ENCODE results near the gene GATA2.

The GATA2 gene

GRCh38 chr3:128515967-128516366, 23.0 kb upstream of the GATA2 start:
- no peak for TF ChIP-seq TEAD4 (IDR thresholded peaks at IDR 0.05)
- TF ChIP-seq EGR1 (IDR thresholded peaks at IDR 0.05) = no peak
- TF ChIP-seq TCF12 (IDR thresholded peaks at IDR 0.05; ENCODE audit: low read depth) = no peak
- TF ChIP-seq USF1 (IDR thresholded peaks at IDR 0.05) = no peak
- TF ChIP-seq FOXM1 (IDR thresholded peaks at IDR 0.05; ENCODE audit: borderline replicate concordance, low read depth) = no peak
- TF ChIP-seq MAX (IDR thresholded peaks at IDR 0.05) = no peak
- TF ChIP-seq NFIC (IDR thresholded peaks at IDR 0.05) = no peak
- TF ChIP-seq EP300 (IDR thresholded peaks at IDR 0.05; ENCODE audit: borderline replicate concordance) = no peak
- TF ChIP-seq CEBPB (IDR thresholded peaks at IDR 0.05) = no peak

- TF ChIP-seq NFIC (IDR thresholded peaks at IDR 0.05) (no peak), MAX (IDR thresholded peaks at IDR 0.05) (no peak), YY1 (IDR thresholded peaks at IDR 0.05; ENCODE audit: low read depth) (no peak), USF1 (IDR thresholded peaks at IDR 0.05) (no peak), TAF1 (IDR thresholded peaks at IDR 0.05; ENCODE audit: low read depth) (no peak), ZBTB7A (IDR thresholded peaks at IDR 0.05; ENCODE audit: low read depth) (no peak), FOXM1 (IDR thresholded peaks at IDR 0.05; ENCODE audit: borderline replicate concordance, low read depth) (no peak), EP300 (IDR thresholded peaks at IDR 0.05; ENCODE audit: borderline replicate concordance) (no peak), REST (IDR thresholded peaks at IDR 0.05; ENCODE audit: low read depth) (no peak)
Observed at GRCh38 chr3:128508852-128509251, 15.9 kb upstream of the GATA2 start.

- TF ChIP-seq USF1 (IDR thresholded peaks at IDR 0.05) = no peak
- no peak for TF ChIP-seq MAX (IDR thresholded peaks at IDR 0.05)
- no peak for TF ChIP-seq NFIC (IDR thresholded peaks at IDR 0.05)
- TF ChIP-seq EGR1 (IDR thresholded peaks at IDR 0.05) = no peak
- no peak for TF ChIP-seq YY1 (IDR thresholded peaks at IDR 0.05; ENCODE audit: low read depth)
- TF ChIP-seq CREB1 (IDR thresholded peaks at IDR 0.05; ENCODE audit: low read depth) = no peak
- no peak for TF ChIP-seq TAF1 (IDR thresholded peaks at IDR 0.05; ENCODE audit: low read depth)
- TF ChIP-seq ZBTB7A (IDR thresholded peaks at IDR 0.05; ENCODE audit: low read depth) = no peak
- no peak for TF ChIP-seq RAD21 (IDR thresholded peaks at IDR 0.05; ENCODE audit: low read depth)
- no peak for TF ChIP-seq TEAD4 (IDR thresholded peaks at IDR 0.05)
- no peak for TF ChIP-seq TCF12 (IDR thresholded peaks at IDR 0.05; ENCODE audit: low read depth)
- TF ChIP-seq FOXM1 (IDR thresholded peaks at IDR 0.05; ENCODE audit: borderline replicate concordance, low read depth) = no peak
- no peak for TF ChIP-seq CEBPB (IDR thresholded peaks at IDR 0.05)
Observed at GRCh38 chr3:128506754-128507153, 13.8 kb upstream of the GATA2 start.

GRCh38 chr3:128505771-128506170, 12.8 kb upstream of the GATA2 start:
- peak; percentile 87 for TF ChIP-seq USF1 (IDR thresholded peaks at IDR 0.05)
- no peak for TF ChIP-seq CREB1 (IDR thresholded peaks at IDR 0.05; ENCODE audit: low read depth)

- TF ChIP-seq CEBPB (IDR thresholded peaks at IDR 0.05) = no peak
Observed at GRCh38 chr3:128504963-128505730, 12.1 kb upstream of the GATA2 start.

GRCh38 chr3:128504533-128504915, 11.5 kb upstream of the GATA2 start:
- TF ChIP-seq FOXM1 (IDR thresholded peaks at IDR 0.05; ENCODE audit: borderline replicate concordance, low read depth) (no peak), USF1 (IDR thresholded peaks at IDR 0.05) (no peak), YY1 (IDR thresholded peaks at IDR 0.05; ENCODE audit: low read depth) (no peak), TCF12 (IDR thresholded peaks at IDR 0.05; ENCODE audit: low read depth) (no peak), TAF1 (IDR thresholded peaks at IDR 0.05; ENCODE audit: low read depth) (no peak), CEBPB (IDR thresholded peaks at IDR 0.05) (no peak), EGR1 (IDR thresholded peaks at IDR 0.05) (no peak), ZBTB7A (IDR thresholded peaks at IDR 0.05; ENCODE audit: low read depth) (no peak), CREB1 (IDR thresholded peaks at IDR 0.05; ENCODE audit: low read depth) (no peak), REST (IDR thresholded peaks at IDR 0.05; ENCODE audit: low read depth) (no peak), TEAD4 (IDR thresholded peaks at IDR 0.05) (no peak), NFIC (IDR thresholded peaks at IDR 0.05) (no peak)
